Astrocyte of the cerebellum (primary cell): ENCODE measurements around the gene ARMC9.

Experiments
- DNase-seq: peaks from one replicate; pipeline ENCODE4 v3.0.0-alpha.2; 2011; ENCODE audit warnings: low read depth
- H3K4me3 ChIP-seq: 2 replicates; pipeline ENCODE4 v1.5.1; 2011; ENCODE audit warnings: mild to moderate bottlenecking, low read depth, low read length, moderate library complexity
- CTCF ChIP-seq: IDR thresholded peaks from 2 replicates; pipeline ENCODE4 v1.5.1; 2012; ENCODE audit warnings: low read length, low read depth, moderate library complexity, mild to moderate bottlenecking; ENCODE audit errors: missing control alignments
- in situ Hi-C: cut with HindIII; loops from 2 replicates; pipeline ENCODE4 v1.10.0; 2017; ENCODE audit warnings: low sequenced_read_pairs

ARMC9 gene

GRCh38 chr2:231315896-231316295 lies 117.5 kb downstream of the ARMC9 start:
- H3K4me3 ChIP-seq = no peak overlapping the region
- TF ChIP-seq CTCF = no peak
- in situ Hi-C loops = no loop called here
- no peak for DNase-seq

DNA sequence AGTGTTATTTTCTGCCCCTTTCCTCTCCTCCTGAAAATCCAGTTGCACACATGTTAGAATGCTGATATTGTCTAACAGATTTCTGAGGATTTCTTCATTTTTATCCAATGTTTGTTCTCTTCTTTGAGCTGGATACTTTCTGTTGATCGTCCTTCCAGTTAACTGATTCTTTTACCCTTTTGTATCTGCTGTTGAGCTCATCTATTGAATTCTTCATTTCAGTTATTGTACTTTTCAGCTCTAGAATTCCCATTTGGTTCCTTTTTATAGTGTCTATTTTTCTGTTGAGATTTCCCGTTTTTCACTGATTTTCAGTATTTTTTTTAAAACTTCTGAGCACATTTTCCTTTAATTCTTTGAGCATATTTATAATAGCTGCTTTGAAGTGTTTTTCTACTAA lies 119.1 kb downstream of the ARMC9 start:
- in situ Hi-C loops = no loop called here
- no peak for DNase-seq
- no peak for TF ChIP-seq CTCF
- no peak overlapping the region for H3K4me3 ChIP-seq

GRCh38 chr2:231318436-231318835 lies 120.0 kb downstream of the ARMC9 start:
- no peak for TF ChIP-seq CTCF
- DNase-seq = no peak
- H3K4me3 ChIP-seq = no peak overlapping the region
- in situ Hi-C loops = no loop called here

DNA sequence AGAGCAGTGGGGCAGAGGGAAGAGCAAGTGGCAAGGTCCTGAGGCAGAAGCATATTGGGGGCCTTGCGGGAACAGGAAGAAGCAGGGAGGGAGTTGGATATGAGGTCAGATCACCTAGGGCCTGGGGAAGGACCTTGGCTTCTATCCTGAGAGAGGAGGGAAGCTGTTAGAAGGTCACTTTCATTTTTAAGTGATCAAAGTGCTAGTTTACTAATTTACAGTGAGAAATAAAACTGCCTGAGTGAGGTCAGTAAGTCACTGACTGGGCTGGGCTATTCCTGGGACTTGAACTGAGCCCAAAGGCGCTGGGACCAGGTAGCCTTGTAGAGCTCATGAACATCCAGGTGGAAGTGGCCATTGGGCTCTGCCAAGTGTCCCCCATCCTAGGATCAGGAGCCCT lies 120.5 kb downstream of the ARMC9 start:
- no peak for TF ChIP-seq CTCF
- no peak overlapping the region for H3K4me3 ChIP-seq
- DNase-seq = no peak
- in situ Hi-C loops = no loop called here

GRCh38 chr2:231319867-231320266 lies 121.4 kb downstream of the ARMC9 start:
- in situ Hi-C loops = loop anchor here (5.0 kb wide), 1 partner anchor 92 kb away; no protein-coding TSS in a partner anchor
- no peak overlapping the region for H3K4me3 ChIP-seq
- no peak for TF ChIP-seq CTCF
- no peak for DNase-seq

DNA sequence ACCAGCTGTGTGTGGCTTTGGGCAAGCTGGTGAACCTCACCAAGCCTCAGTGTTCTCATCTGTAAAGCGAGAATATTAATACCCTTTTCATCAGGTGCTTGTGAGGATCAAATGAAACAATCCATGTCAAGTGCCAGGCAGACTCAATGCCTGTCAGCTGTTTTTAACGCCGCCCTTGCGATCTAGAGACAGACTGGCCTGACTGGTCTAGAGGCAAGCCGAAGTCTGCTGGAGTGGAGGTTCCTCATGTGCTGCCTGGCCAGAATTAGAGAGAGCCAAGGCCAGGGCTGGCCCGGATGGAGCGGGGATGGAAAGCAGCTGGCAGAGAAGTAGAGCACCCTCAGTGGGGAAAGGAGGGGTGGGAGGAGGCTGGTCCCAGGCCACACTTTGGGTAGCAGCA lies 122.6 kb downstream of the ARMC9 start:
- H3K4me3 ChIP-seq = no peak overlapping the region
- DNase-seq = no peak
- TF ChIP-seq CTCF = no peak
- in situ Hi-C loops = loop anchor here (5.0 kb wide), 1 partner anchor 91 kb away; no protein-coding TSS in a partner anchor
